HCT116 (cell line): ENCODE data around the gene MAML2. TPM values are rescaled to one million over a fixed set of nuclear protein-coding genes. Genes with fewer than 3 reads are reported as not detected.

ENCODE experiments used
- ATAC-seq: fragments of 200-7000 bp; cut with Tn5 transposase; 2 replicates; pipeline ENCODE4 v1.9.1; 2020; ENCODE audit warnings: mild to moderate bottlenecking, moderate library complexity
- BruUV-seq: library from RNA; stranded (reverse); fragments of 400-500 nt; replicated peaks from 2 replicates; lab custom pipeline; 2021; lab: Mats Ljungman, UMichigan
- CTCF ChIA-PET: fragments of 300-600 bp; sonication (Branson Sonifier 250); formaldehyde crosslinking; loops from one replicate; lab custom pipeline; 2021; ENCODE audit warnings: antibody characterized with exemption; lab: Charles Lee
- POLR2A ChIA-PET: fragments of 300-600, 350-600 bp; sonication (Branson Sonifier 250); formaldehyde crosslinking; loops from one replicate; lab custom pipeline; 2021; ENCODE audit warnings: antibody characterized with exemption; lab: Charles Lee
- RAD21 ChIA-PET, 2 experiments: fragments of 300-600 bp; sonication (Branson Sonifier 250); formaldehyde crosslinking; loops; one replicate each; lab custom pipeline; 2023; ENCODE audit warnings: low total read pairs in 2 of 2; ENCODE audit not compliant: uncharacterized antibody in 2 of 2, unreplicated experiment in 2 of 2, low non-redundant PET in 1 of 2; lab: Charles Lee
- DNase-seq: peaks from one replicate; pipeline ENCODE4 v3.0.0-alpha.2; 2010; ENCODE audit warnings: low read depth, low spot score
- H2AFZ ChIP-seq: fragments of 200-600 bp; shearing (Covaris generic), sonication (generic); 2 replicates; pipeline ENCODE4 v1.6.1; 2017; ENCODE audit warnings: low read depth, mixed run types, mixed read lengths, antibody characterized with exemption, low read length; ENCODE audit not compliant: poor library complexity, severe bottlenecking
- H3K27ac ChIP-seq: 2 replicates; pipeline ENCODE4 v1.5.1; 2012; ENCODE audit warnings: low read depth, low read length
- H3K27me3 ChIP-seq: fragments of 200-600 bp; sonication (generic); 2 replicates; pipeline ENCODE4 v1.6.1; 2016; ENCODE audit warnings: mixed run types, low read length, mixed read lengths; ENCODE audit not compliant: insufficient read depth
- H3K36me3 ChIP-seq, 2 experiments: fragments of 200-500 bp in 1 of 2; fragments of 200-600 bp in 1 of 2; sonication (Bioruptor generic) in 1 of 2; sonication (generic) in 1 of 2; 2 replicates each; pipeline versions ENCODE4 v1.5.1 to v1.6.1; 2014 to 2016; ENCODE audit warnings: low read length in 2 of 2, inconsistent platforms in 1 of 2, mixed read lengths in 1 of 2, mixed run types in 1 of 2; ENCODE audit not compliant: insufficient read depth in 2 of 2, control insufficient read depth in 1 of 2
- H3K4me1 ChIP-seq, 2 experiments: fragments of 200-600 bp in 1 of 2; sonication (generic) in 1 of 2; 2 replicates each; pipeline versions ENCODE4 v1.5.1 to v1.6.1; 2012 to 2017; ENCODE audit warnings: low read length in 2 of 2, inconsistent platforms in 1 of 2, mild to moderate bottlenecking in 1 of 2, mixed read lengths in 1 of 2, mixed run types in 1 of 2, moderate library complexity in 1 of 2; ENCODE audit not compliant: insufficient read depth in 2 of 2, control insufficient read depth in 1 of 2
- H3K4me2 ChIP-seq: fragments of 200-600 bp; sonication (generic); 2 replicates; pipeline ENCODE4 v1.6.1; 2017; ENCODE audit warnings: mixed run types, low read length, mixed read lengths
- H3K4me3 ChIP-seq, 2 experiments: fragments of 200-600 bp in 1 of 2; sonication (generic) in 1 of 2; replicated peaks in 1 of 2; 2 replicates each; pipeline ENCODE4 v1.5.1; 2011 to 2016; ENCODE audit warnings: low read length in 2 of 2, control low read depth in 1 of 2, low read depth in 1 of 2, mild to moderate bottlenecking in 1 of 2, mixed read lengths in 1 of 2, mixed run types in 1 of 2
- H3K79me2 ChIP-seq: fragments of 200-600 bp; sonication (generic); 2 replicates; pipeline ENCODE4 v1.6.1; 2017; ENCODE audit warnings: mild to moderate bottlenecking, mixed run types, low read length, moderate library complexity, mixed read lengths; ENCODE audit not compliant: insufficient read depth
- H3K9ac ChIP-seq: fragments of 200-600 bp; sonication (generic); 2 replicates; pipeline ENCODE4 v1.6.1; 2016; ENCODE audit warnings: low read length, mixed read lengths
- H3K9me2 ChIP-seq: fragments of 200-600 bp; sonication (generic), shearing (Covaris generic); 2 replicates; pipeline ENCODE4 v1.6.1; 2017; ENCODE audit warnings: mixed run types, mild to moderate bottlenecking, moderate library complexity; ENCODE audit not compliant: insufficient read depth
- H3K9me3 ChIP-seq, 2 experiments: fragments of 200-500 bp in 1 of 2; fragments of 200-600 bp in 1 of 2; sonication (Bioruptor generic) in 1 of 2; sonication (generic) in 1 of 2; 2 replicates each; pipeline ENCODE4 v1.6.1; 2014 to 2017; ENCODE audit warnings: low read length in 2 of 2, mixed read lengths in 2 of 2, inconsistent platforms in 1 of 2, low read depth in 1 of 2, mild to moderate bottlenecking in 1 of 2, mixed run types in 1 of 2, moderate library complexity in 1 of 2; ENCODE audit not compliant: control insufficient read depth in 1 of 2, insufficient read depth in 1 of 2
- H4K20me1 ChIP-seq: fragments of 200-600 bp; sonication (generic), shearing (Covaris generic); 2 replicates; pipeline ENCODE4 v1.6.1; 2017; ENCODE audit warnings: mixed run types, mild to moderate bottlenecking, moderate library complexity; ENCODE audit not compliant: insufficient read depth
- ATF3 ChIP-seq: IDR thresholded peaks from 2 replicates; pipeline ENCODE4 v1.6.1; 2012
- CEBPB ChIP-seq: IDR thresholded peaks from 2 replicates; pipeline ENCODE4 v1.6.1; 2012; ENCODE audit warnings: low read depth
- CTCF ChIP-seq, 3 experiments: fragments of 200-600 bp in 1 of 3; sonication (generic) in 1 of 3; IDR thresholded peaks in 2 of 3; conservative IDR thresholded peaks in 1 of 3; 2 replicates each; pipeline ENCODE4 v1.5.1; 2012 to 2017; ENCODE audit warnings: low read depth in 2 of 3, low read length in 2 of 3, antibody characterized with exemption in 1 of 3, borderline replicate concordance in 1 of 3, control low read depth in 1 of 3, mild to moderate bottlenecking in 1 of 3, mixed read lengths in 1 of 3, mixed run types in 1 of 3, moderate library complexity in 1 of 3; ENCODE audit not compliant: insufficient read depth in 1 of 3
- EGR1 ChIP-seq: IDR thresholded peaks from 2 replicates; pipeline ENCODE4 v1.6.1; 2012; ENCODE audit warnings: low read depth
- ELF1 ChIP-seq: IDR thresholded peaks from 2 replicates; pipeline ENCODE4 v1.6.1; 2012; ENCODE audit warnings: low read depth, borderline replicate concordance
- EZH2phosphoT487 ChIP-seq: fragments of 200-600 bp; IDR thresholded peaks from 2 replicates; pipeline ENCODE4 v1.6.1; 2018; ENCODE audit warnings: antibody characterized with exemption, borderline replicate concordance
- FOSL1 ChIP-seq: IDR thresholded peaks from 2 replicates; pipeline ENCODE4 v1.6.1; 2012; ENCODE audit warnings: low read depth
- JUND ChIP-seq: IDR thresholded peaks from 2 replicates; pipeline ENCODE4 v1.6.1; 2012
- MAX ChIP-seq: IDR thresholded peaks from 2 replicates; pipeline ENCODE4 v1.6.1; 2012
- POLR2AphosphoS5 ChIP-seq: IDR thresholded peaks from 2 replicates; pipeline ENCODE4 v1.6.1; 2011; ENCODE audit warnings: mild to moderate bottlenecking, low read depth, low read length, moderate library complexity
- SIN3A ChIP-seq: IDR thresholded peaks from 2 replicates; pipeline ENCODE4 v1.6.1; 2012; ENCODE audit warnings: low read depth
- SP1 ChIP-seq: IDR thresholded peaks from 2 replicates; pipeline ENCODE4 v1.6.1; 2012; ENCODE audit warnings: low read depth
- SRF ChIP-seq: IDR thresholded peaks from 2 replicates; pipeline ENCODE4 v1.6.1; 2012; ENCODE audit warnings: low read depth
- YY1 ChIP-seq: IDR thresholded peaks from 2 replicates; pipeline ENCODE4 v1.6.1; 2011; ENCODE audit warnings: low read length, low read depth, moderate library complexity, mild to moderate bottlenecking; ENCODE audit not compliant: insufficient replicate concordance; ENCODE audit errors: extremely low read depth
- ZNF274 ChIP-seq: fragments of 200-500 bp; sonication (Bioruptor generic); IDR thresholded peaks from 2 replicates; pipeline ENCODE4 v1.6.1; 2014; ENCODE audit warnings: mild to moderate bottlenecking, low read depth, low read length, inconsistent platforms
- intact Hi-C: fragments of 100-400 bp; cut with micrococcal nuclease; formaldehyde crosslinking; loops from 2 replicates; pipeline ENCODE4 v1.10.0; 2022
- total RNA-seq: library from RNA; stranded (reverse); gene quantifications from one replicate; pipeline ENCODE4 v1.2.1, GENCODE V29; 2021; ENCODE audit not compliant: unreplicated experiment

Gene MAML2
- total RNA-seq, 1 experiment from 2014 or later: 2.6 TPM

GRCh38 chr11:96197103-96197502 is 145.9 kb downstream of the MAML2 start:
- no peaks in the 10 kb centered on the region for H3K9me3 ChIP-seq
- no TSS peak for BruUV-seq
- POLR2A ChIA-PET: no interaction called here
- TF ChIP-seq POLR2AphosphoS5 (no peak), EGR1 (no peak), ZNF274 (no peak), YY1 (no peak), ATF3 (no peak), FOSL1 (no peak), SP1 (no peak), EZH2phosphoT487 (no peak), JUND (no peak), ELF1 (no peak), SRF (no peak)
- TF ChIP-seq, all 23 proteins: peak for 0
- Histone ChIP-seq H3K4me1 (no peaks in the 10 kb centered on the region), H3K27ac (no peak overlapping the region), H3K27me3 (no peaks in the 10 kb centered on the region), H3K36me3 (no peaks in the 10 kb centered on the region), H3K4me3 (no peak overlapping the region), H4K20me1 (no peaks in the 10 kb centered on the region), H3K4me2 (no peak overlapping the region), H3K9me2 (no peaks in the 10 kb centered on the region), H2AFZ (no peak overlapping the region), H3K79me2 (no peaks in the 10 kb centered on the region), H3K9ac (no peak overlapping the region)
- intact Hi-C loops: no loop called here
- ATAC-seq (no peak), DNase-seq (no peak)
- CTCF ChIA-PET: interaction anchor here (1.1 kb wide), 1 partner anchor 146 kb away, joined by 3 read pairs; the partner anchor contains the start of gene MAML2
- RAD21 ChIA-PET: no interaction called here

GRCh38 chr11:96196181-96196662 is 146.8 kb downstream of the MAML2 start:
- Histone ChIP-seq H3K36me3 (no peaks in the 10 kb centered on the region), H3K9me2 (no peaks in the 10 kb centered on the region), H3K4me1 (no peaks in the 10 kb centered on the region), H2AFZ (no peak overlapping the region), H3K9ac (no peak overlapping the region), H3K4me3 (no peak overlapping the region), H4K20me1 (no peaks in the 10 kb centered on the region), H3K4me2 (no peak overlapping the region), H3K79me2 (no peaks in the 10 kb centered on the region), H3K27me3 (no peaks in the 10 kb centered on the region), H3K27ac (no peak overlapping the region), H3K9me3 (no peaks in the 10 kb centered on the region)
- DNase-seq (no peak), ATAC-seq (no peak)
- intact Hi-C loops: no loop called here
- no TSS peak for BruUV-seq
- ChIA-PET RAD21 (no interaction called here), CTCF (interaction anchor here (1.1 kb wide), 1 partner anchor 147 kb away, joined by 3 read pairs; the partner anchor contains the start of gene MAML2), POLR2A (no interaction called here)
- TF ChIP-seq ELF1 (no peak), ATF3 (no peak), SRF (no peak), MAX (no peak), SP1 (no peak), JUND (no peak), YY1 (no peak), CEBPB (no peak), CTCF (IDR thresholded peaks at IDR 0.05 in 2 of 3, conservative IDR thresholded peaks at IDR 0.05 in 1 of 3; ENCODE audit: borderline replicate concordance in 1 of 3, insufficient read depth in 1 of 3, low read depth in 2 of 3, low read length in 2 of 3) (no peak), SIN3A (no peak)
